Lower leg skin (tissue), 3 donors: Measurements from ENCODE around the gene MYH9.

Experiments
- CTCF ChIP-seq, 3 donors: fragments of 450-650 bp; IDR thresholded peaks; one replicate each; pipeline ENCODE4 v1.5.1; 2016; ENCODE audit warnings: antibody characterized with exemption in 3 of 3, mild to moderate bottlenecking in 3 of 3, moderate library complexity in 2 of 3
- POLR2A ChIP-seq, 2 donors: fragments of 450-650 bp; IDR thresholded peaks; one replicate each; pipeline ENCODE4 v1.6.1; 2016 to 2017; ENCODE audit warnings: antibody characterized with exemption in 2 of 2, mild to moderate bottlenecking in 1 of 2, moderate library complexity in 1 of 2

DNA sequence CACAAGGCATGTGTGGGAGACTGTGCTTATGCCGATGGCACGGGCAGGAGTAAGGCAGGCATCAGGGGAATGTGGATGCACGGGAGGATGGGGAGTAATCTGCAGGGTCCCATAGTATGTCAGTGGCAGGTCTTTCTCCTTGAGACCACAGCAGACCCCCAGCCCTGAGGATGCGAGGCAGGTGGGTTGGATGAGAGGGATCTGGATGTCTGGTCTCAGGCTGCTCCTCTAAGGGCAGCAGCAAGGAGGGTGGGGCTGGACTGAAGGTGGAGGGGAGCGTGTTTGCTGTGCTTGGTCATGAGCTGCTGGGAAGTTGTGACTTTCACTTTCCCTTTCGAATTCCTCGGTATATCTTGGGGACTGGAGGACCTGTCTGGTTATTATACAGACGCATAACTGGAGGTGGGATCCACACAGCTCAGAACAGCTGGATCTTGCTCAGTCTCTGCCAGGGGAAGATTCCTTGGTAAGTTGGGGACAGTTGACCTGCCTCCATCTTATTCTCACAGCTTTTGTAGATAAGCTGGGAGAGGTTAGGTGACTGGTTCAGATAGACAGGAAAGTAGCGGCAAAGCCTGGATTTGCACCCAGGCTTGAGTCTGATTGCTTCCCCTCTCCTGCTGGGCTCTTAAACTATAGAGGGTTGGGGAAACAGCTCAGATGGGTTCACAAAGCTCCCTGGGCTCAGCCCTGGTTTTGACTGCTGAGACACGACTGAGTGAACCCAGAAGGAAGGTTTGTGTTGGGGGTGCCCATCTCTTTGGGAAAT lies 134.8 kb downstream of the MYH9 start, which contains the start of gene APOL1:
- no peak for TF ChIP-seq CTCF (IDR thresholded peaks at IDR 0.05)
- TF ChIP-seq POLR2A (IDR thresholded peaks at IDR 0.05) = no peak
